ENCODE results near the gene NTN3.

GRCh38 chr16:2484898-2485508 is 13.9 kb downstream of the NTN3 start:
- TF ChIP-seq CTCF (IDR thresholded peaks at IDR 0.05; ENCODE audit: borderline replicate concordance, extremely low read depth, low read length, poor library complexity, severe bottlenecking), result no peak
- no peak for TF ChIP-seq EZH2 (IDR thresholded peaks at IDR 0.05; ENCODE audit: borderline replicate concordance, low read depth, low read length, severe bottlenecking)
